Measurements from ENCODE around the gene FADS6. TPM values are rescaled to one million over a fixed set of nuclear protein-coding genes. Genes with fewer than 3 reads are reported as not detected.

FADS6 gene
- polyA plus RNA-seq, 1 of the 3 experiments (the other 2 are of a cell fraction) = not detected

- Histone ChIP-seq H3K4me2 (no peak overlapping the region), H3K9me3 (no peaks in the 10 kb centered on the region), H3F3A (replicated peaks; ENCODE audit: insufficient read depth) (no peaks in the 10 kb centered on the region), H3K9me2 (no peaks in the 10 kb centered on the region), H4K20me1 (ENCODE audit: insufficient read depth) (no peaks in the 10 kb centered on the region), H3K4me1 (ENCODE audit: control insufficient read depth in 1 of 2, insufficient read depth in 2 of 2, low read depth in 1 of 2, low read length in 1 of 2) (no peaks in the 10 kb centered on the region), H3K36me3 (replicated peaks in 1 of 2; ENCODE audit: control insufficient read depth in 1 of 2, insufficient read depth in 2 of 2, low read length in 1 of 2) (no peaks in the 10 kb centered on the region), H3K27ac (ENCODE audit: low read depth in 2 of 2, low read length in 1 of 2) (no peak overlapping the region), H2AFZ (ENCODE audit: low read depth) (no peak overlapping the region), H3K79me2 (ENCODE audit: insufficient read depth) (no peaks in the 10 kb centered on the region), H3K9ac (no peak overlapping the region), H3K4me3 (ENCODE audit: low read depth in 2 of 2, low read length in 1 of 2) (no peak overlapping the region), H3K27me3 (ENCODE audit: insufficient read depth) (peaks cover 39% of the 10 kb centered on the region)
- TF ChIP-seq EP300 (IDR thresholded peaks at IDR 0.05; ENCODE audit: borderline replicate concordance in 1 of 2, low read depth in 1 of 2, low read length in 1 of 2) (no peak), MAX (IDR thresholded peaks at IDR 0.05; ENCODE audit: low read depth) (no peak), TEAD4 (IDR thresholded peaks at IDR 0.05; ENCODE audit: borderline replicate concordance, insufficient read depth) (no peak)
- DNase-seq = no peak
- WGBS (ENCODE audit: low lambda C conversion rate) = 66% methylated on average over 8 of the region's 8 CpGs
- CTCF ChIA-PET = interaction anchor here (1.0 to 3.1 kb wide), 4 partner anchors 23 to 38 kb away, joined by 3 to 13 read pairs (median 4); partner anchors contain the start of genes OTOP2 and USH1G
- POLR2A ChIA-PET = no interaction called here
Measured at GRCh38 chr17:74900208-74900607, 6.8 kb upstream of the FADS6 start.

- ChIA-PET CTCF (interaction anchor here (0.8 to 3.1 kb wide), 7 partner anchors 11 to 207 kb away, joined by 3 to 13 read pairs (median 3); partner anchors contain the start of genes OTOP2 and USH1G), POLR2A (no interaction called here)
Measured at GRCh38 chr17:74898376-74898946, 5.0 kb upstream of the FADS6 start.

More at GRCh38 chr17:74898376-74898946, 5.0 kb upstream of the FADS6 start:
- Histone ChIP-seq H3K9ac (no peak overlapping the region), H3K27ac (ENCODE audit: low read depth in 2 of 2, low read length in 1 of 2) (no peak overlapping the region), H3K4me3 (ENCODE audit: low read depth in 2 of 2, low read length in 1 of 2) (no peak overlapping the region), H3K9me2 (no peaks in the 10 kb centered on the region), H2AFZ (ENCODE audit: low read depth) (no peak overlapping the region), H3K9me3 (no peaks in the 10 kb centered on the region), H3F3A (replicated peaks; ENCODE audit: insufficient read depth) (no peaks in the 10 kb centered on the region), H3K4me2 (no peak overlapping the region), H4K20me1 (ENCODE audit: insufficient read depth) (no peaks in the 10 kb centered on the region), H3K4me1 (ENCODE audit: control insufficient read depth in 1 of 2, insufficient read depth in 2 of 2, low read depth in 1 of 2, low read length in 1 of 2) (peaks cover 0 to 2% of the 10 kb centered on the region in 2 experiments; a peak in 1 of 4 replicates), H3K36me3 (replicated peaks in 1 of 2; ENCODE audit: control insufficient read depth in 1 of 2, insufficient read depth in 2 of 2, low read length in 1 of 2) (no peaks in the 10 kb centered on the region), H3K27me3 (ENCODE audit: insufficient read depth) (peaks cover 47% of the 10 kb centered on the region), H3K79me2 (ENCODE audit: insufficient read depth) (no peaks in the 10 kb centered on the region)
- no peak for DNase-seq
- TF ChIP-seq MXI1 (IDR thresholded peaks at IDR 0.05; ENCODE audit: low read depth, low read length) (no peak), ELF1 (IDR thresholded peaks at IDR 0.05) (no peak), CTCF (IDR thresholded peaks at IDR 0.05) (no peak), NFIC (IDR thresholded peaks at IDR 0.05; ENCODE audit: borderline replicate concordance) (no peak), JUND (IDR thresholded peaks at IDR 0.05) (no peak), IRF3 (IDR thresholded peaks at IDR 0.05; ENCODE audit: low read depth, low read length) (no peak), TEAD4 (IDR thresholded peaks at IDR 0.05; ENCODE audit: borderline replicate concordance, insufficient read depth) (no peak)
- 71% methylated on average over 11 of the region's 11 CpGs for WGBS (ENCODE audit: low lambda C conversion rate)
